ENCODE data around the gene DPP3.

DNA sequence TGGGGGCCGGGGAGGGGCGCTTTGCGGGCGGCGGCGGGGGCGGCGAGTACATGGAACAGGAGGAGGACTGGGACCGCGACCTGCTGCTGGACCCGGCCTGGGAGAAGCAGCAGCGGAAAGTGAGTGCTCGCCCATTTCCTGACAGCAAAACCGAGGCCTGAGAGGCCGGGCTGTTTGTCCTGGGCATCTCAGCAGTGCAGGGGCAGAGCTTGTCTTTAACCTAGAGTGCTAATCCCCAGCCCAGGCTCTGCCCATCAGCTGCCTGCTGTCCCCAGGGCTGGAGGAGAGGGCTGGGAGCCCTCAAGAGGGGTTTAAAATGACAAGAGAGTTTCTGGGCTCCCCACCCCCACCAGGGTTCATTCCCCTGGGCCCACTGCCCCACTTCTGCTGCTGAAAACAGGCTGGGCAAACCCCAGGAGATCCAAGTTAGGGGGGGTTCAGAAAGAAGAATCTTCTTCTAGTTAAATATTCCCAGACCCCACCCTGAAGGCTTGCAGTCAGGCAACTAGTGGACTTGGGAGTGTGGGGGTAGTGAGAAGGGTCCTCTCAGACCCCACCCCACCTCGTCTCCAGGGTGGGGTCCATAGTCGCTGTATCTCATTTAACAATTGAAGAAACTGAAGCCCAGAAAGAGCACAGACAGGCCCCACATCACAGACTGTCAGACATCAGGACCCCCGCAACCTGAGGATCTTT, 66.9 kb downstream of the DPP3 start:
- TF ChIP-seq ZFP3 (CRISPR knock-in tag; IDR thresholded peaks at IDR 0.05), result no peak
- TF ChIP-seq ESRRG (CRISPR knock-in tag; IDR thresholded peaks at IDR 0.05), result no peak
- TF ChIP-seq, protein P1, sequence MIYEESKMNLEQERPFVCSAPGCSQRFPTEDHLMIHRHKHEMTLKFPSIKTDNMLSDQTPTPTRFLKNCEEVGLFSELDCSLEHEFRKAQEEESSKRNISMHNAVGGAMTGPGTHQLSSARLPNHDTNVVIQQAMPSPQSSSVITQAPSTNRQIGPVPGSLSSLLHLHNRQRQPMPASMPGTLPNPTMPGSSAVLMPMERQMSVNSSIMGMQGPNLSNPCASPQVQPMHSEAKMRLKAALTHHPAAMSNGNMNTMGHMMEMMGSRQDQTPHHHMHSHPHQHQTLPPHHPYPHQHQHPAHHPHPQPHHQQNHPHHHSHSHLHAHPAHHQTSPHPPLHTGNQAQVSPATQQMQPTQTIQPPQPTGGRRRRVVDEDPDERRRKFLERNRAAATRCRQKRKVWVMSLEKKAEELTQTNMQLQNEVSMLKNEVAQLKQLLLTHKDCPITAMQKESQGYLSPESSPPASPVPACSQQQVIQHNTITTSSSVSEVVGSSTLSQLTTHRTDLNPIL (CRISPR knock-in tag; IDR thresholded peaks at IDR 0.05; ENCODE audit: low read depth), result no peak
- no peak for TF ChIP-seq ZFP30 (CRISPR knock-in tag; IDR thresholded peaks at IDR 0.05)
- TF ChIP-seq, protein P2, sequence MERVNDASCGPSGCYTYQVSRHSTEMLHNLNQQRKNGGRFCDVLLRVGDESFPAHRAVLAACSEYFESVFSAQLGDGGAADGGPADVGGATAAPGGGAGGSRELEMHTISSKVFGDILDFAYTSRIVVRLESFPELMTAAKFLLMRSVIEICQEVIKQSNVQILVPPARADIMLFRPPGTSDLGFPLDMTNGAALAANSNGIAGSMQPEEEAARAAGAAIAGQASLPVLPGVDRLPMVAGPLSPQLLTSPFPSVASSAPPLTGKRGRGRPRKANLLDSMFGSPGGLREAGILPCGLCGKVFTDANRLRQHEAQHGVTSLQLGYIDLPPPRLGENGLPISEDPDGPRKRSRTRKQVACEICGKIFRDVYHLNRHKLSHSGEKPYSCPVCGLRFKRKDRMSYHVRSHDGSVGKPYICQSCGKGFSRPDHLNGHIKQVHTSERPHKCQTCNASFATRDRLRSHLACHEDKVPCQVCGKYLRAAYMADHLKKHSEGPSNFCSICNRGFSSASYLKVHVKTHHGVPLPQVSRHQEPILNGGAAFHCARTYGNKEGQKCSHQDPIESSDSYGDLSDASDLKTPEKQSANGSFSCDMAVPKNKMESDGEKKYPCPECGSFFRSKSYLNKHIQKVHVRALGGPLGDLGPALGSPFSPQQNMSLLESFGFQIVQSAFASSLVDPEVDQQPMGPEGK (CRISPR knock-in tag; IDR thresholded peaks at IDR 0.05; ENCODE audit: borderline replicate concordance), result no peak
- no peak for TF ChIP-seq ZNF565 (CRISPR knock-in tag; conservative IDR thresholded peaks at IDR 0.05; ENCODE audit: low read depth)
- no peak for TF ChIP-seq RARB (CRISPR knock-in tag; IDR thresholded peaks at IDR 0.05)
- TF ChIP-seq SNAI2 (CRISPR knock-in tag; IDR thresholded peaks at IDR 0.05), result no peak
- no peak for TF ChIP-seq BACH2 (CRISPR knock-in tag; IDR thresholded peaks at IDR 0.05; ENCODE audit: borderline replicate concordance)
- no peak for TF ChIP-seq ZNF8 (CRISPR knock-in tag; IDR thresholded peaks at IDR 0.05)
- no peak for TF ChIP-seq TOX (CRISPR knock-in tag; IDR thresholded peaks at IDR 0.05; ENCODE audit: borderline replicate concordance)
- no peak for TF ChIP-seq ISL1 (CRISPR knock-in tag; IDR thresholded peaks at IDR 0.05)

All from SK-N-SH treated with all-trans-retinoic acid at 6 μM for 48 hours (cell line).